Endodermal cell (in vitro differentiated cells): ENCODE results near the gene RSPRY1. TPM values are rescaled to one million over a fixed set of nuclear protein-coding genes. Genes with fewer than 3 reads are reported as not detected.

ENCODE experiments used
- DNase-seq: peaks from one replicate; pipeline ENCODE4 v3.0.0-alpha.2; 2017
- H3K27ac ChIP-seq: 2 replicates; pipeline ENCODE4 v1.5.1; 2013; ENCODE audit warnings: mild to moderate bottlenecking, low read depth, low read length, moderate library complexity
- H3K27me3 ChIP-seq: 2 replicates; pipeline ENCODE4 v1.6.1; 2013; ENCODE audit warnings: mild to moderate bottlenecking, low read length, moderate library complexity; ENCODE audit not compliant: insufficient read depth, control insufficient read depth, poor library complexity, severe bottlenecking
- H3K36me3 ChIP-seq: 2 replicates; pipeline ENCODE4 v1.7.0; 2013; ENCODE audit warnings: mild to moderate bottlenecking, low read length, moderate library complexity; ENCODE audit not compliant: control insufficient read depth, insufficient read depth
- H3K4me1 ChIP-seq: one replicate; pipeline ENCODE4 v1.7.0; 2013; ENCODE audit warnings: low read length; ENCODE audit not compliant: control insufficient read depth, insufficient read depth
- H3K4me3 ChIP-seq: 2 replicates; pipeline ENCODE4 v1.5.1; 2013; ENCODE audit warnings: mild to moderate bottlenecking, low read length, moderate library complexity
- H3K9ac ChIP-seq: 2 replicates; pipeline ENCODE4 v1.6.1; 2013; ENCODE audit warnings: mild to moderate bottlenecking, low read length, moderate library complexity; ENCODE audit not compliant: poor library complexity, severe bottlenecking; ENCODE audit errors: extremely low read depth
- H3K9me3 ChIP-seq: 2 replicates; pipeline ENCODE4 v1.6.1; 2013; ENCODE audit warnings: mild to moderate bottlenecking, low read length, moderate library complexity; ENCODE audit not compliant: control insufficient read depth
- H3K27ac Mint-ChIP-seq: 2 replicates; pipeline ENCODE4 v1.8.0; 2020; ENCODE audit warnings: mixed read lengths
- H3K27me3 Mint-ChIP-seq: 2 replicates; pipeline ENCODE4 v1.8.0; 2021; ENCODE audit warnings: mild to moderate bottlenecking, mixed read lengths; ENCODE audit not compliant: insufficient read depth
- H3K36me3 Mint-ChIP-seq: 2 replicates; pipeline ENCODE4 v1.8.0; 2020; ENCODE audit warnings: low read depth, mixed read lengths
- H3K4me1 Mint-ChIP-seq: 2 replicates; pipeline ENCODE4 v1.8.0; 2020; ENCODE audit warnings: mixed read lengths
- H3K4me3 Mint-ChIP-seq: 2 replicates; pipeline ENCODE4 v1.8.0; 2020; ENCODE audit warnings: mild to moderate bottlenecking, moderate library complexity, mixed read lengths
- H3K9me3 Mint-ChIP-seq: 2 replicates; pipeline ENCODE4 v1.8.0; 2020; ENCODE audit warnings: mild to moderate bottlenecking, mixed read lengths
- CTCF ChIP-seq: fragments of 200-600 bp; sonication (generic); conservative IDR thresholded peaks from 2 replicates; pipeline ENCODE4 v1.5.0; 2021; ENCODE audit warnings: antibody characterized with exemption, mild to moderate bottlenecking
- WGBS, 2 experiments: methylation state at CpG; one replicate each; pipeline versions ENCODE4 v1.1.5 to v1.1.7; 2013; ENCODE audit warnings: missing lambda C conversion rate in 2 of 2, mixed read lengths in 1 of 2; ENCODE audit not compliant: insufficient coverage in 1 of 2, insufficient read length in 1 of 2; 5-methylcytosine and 5-hydroxymethylcytosine counted together
- total RNA-seq, 2 donors: library from RNA; stranded (reverse); fragmentation: NEBNext Ultra II Directional in 1 of 2; extraction: Animal tissue kit (Norgen Biotek cat#: 25700) in 1 of 2; gene quantifications; 2 replicates in 1 of 2; 3 replicates in 1 of 2; pipeline ENCODE4 v1.2.1, GENCODE V29; 2021

Gene RSPRY1
- total RNA-seq, 2 donors from 2014 or later = 40.3 to 46.5 TPM

GRCh38 chr16:57283214-57283958 is 97.3 kb downstream of the RSPRY1 start:
- Mint-ChIP-seq H3K4me1 (peaks cover 12% of the 10 kb centered on the region), H3K36me3 (no peaks in the 10 kb centered on the region), H3K27ac (no peak overlapping the region), H3K9me3 (no peaks in the 10 kb centered on the region), H3K4me3 (peak overlapping the region; percentile 66), H3K27me3 (peaks cover 45% of the 10 kb centered on the region)
- Histone ChIP-seq H3K9ac (no peak overlapping the region), H3K4me3 (peak overlapping the region; percentile 80), H3K36me3 (no peaks in the 10 kb centered on the region), H3K27me3 (peaks cover 19% of the 10 kb centered on the region), H3K27ac (no peak overlapping the region), H3K4me1 (no peaks in the 10 kb centered on the region), H3K9me3 (no peaks in the 10 kb centered on the region)
- TF ChIP-seq CTCF = no peak
- WGBS, 2 experiments = 84 to 92% methylated on average over 14 to 24 of the region's 24 CpGs
- DNase-seq = no peak

GRCh38 chr16:57283959-57284208 is 97.8 kb downstream of the RSPRY1 start:
- DNase-seq = no peak
- peaks cover 12% of the 10 kb centered on the region for H3K4me1 Mint-ChIP-seq
- peak overlapping the region; percentile 66 for H3K4me3 Mint-ChIP-seq
- no peaks in the 10 kb centered on the region for H3K9me3 Mint-ChIP-seq
- Histone ChIP-seq H3K36me3 (no peaks in the 10 kb centered on the region), H3K27ac (no peak overlapping the region), H3K9me3 (no peaks in the 10 kb centered on the region), H3K9ac (peak overlapping the region; percentile 55), H3K4me1 (no peaks in the 10 kb centered on the region), H3K27me3 (peaks cover 19% of the 10 kb centered on the region), H3K4me3 (peak overlapping the region; percentile 80)
- H3K27ac Mint-ChIP-seq = no peak overlapping the region
- H3K27me3 Mint-ChIP-seq = peaks cover 45% of the 10 kb centered on the region
- TF ChIP-seq CTCF = no peak
- no peaks in the 10 kb centered on the region for H3K36me3 Mint-ChIP-seq
- 23 to 29% methylated on average over 8 to 14 of the region's 14 CpGs for WGBS, 2 experiments

GRCh38 chr16:57284209-57284951 is 98.3 kb downstream of the RSPRY1 start, which contains the start of gene PLLP:
PLLP (minus strand) TSS chr16:57284672; CDS start chr16:57284540, 132 bp downstream.
- DNase-seq = peak; percentile 85
- H3K27me3 Mint-ChIP-seq = peaks cover 45% of the 10 kb centered on the region
- no peaks in the 10 kb centered on the region for H3K9me3 ChIP-seq
- H3K36me3 Mint-ChIP-seq = no peaks in the 10 kb centered on the region
- no peaks in the 10 kb centered on the region for H3K36me3 ChIP-seq
- peaks cover 19% of the 10 kb centered on the region for H3K27me3 ChIP-seq
- no peaks in the 10 kb centered on the region for H3K9me3 Mint-ChIP-seq
- no peak within 1 kb of the TSS for H3K27ac ChIP-seq
- TF ChIP-seq CTCF = no peak
- peak within 1 kb of the TSS; percentile 80 for H3K4me3 ChIP-seq
- no peaks in the 10 kb centered on the region for H3K4me1 ChIP-seq
- H3K9ac ChIP-seq = peak within 1 kb of the TSS; percentile 55
- H3K4me1 Mint-ChIP-seq = peaks cover 12% of the 10 kb centered on the region
- H3K27ac Mint-ChIP-seq = no peak within 1 kb of the TSS
- WGBS, 2 experiments = 2 to 3% methylated on average over 28 to 95 of the region's 95 CpGs
- H3K4me3 Mint-ChIP-seq = peak within 1 kb of the TSS; percentile 66
